Activated naive CD8-positive, alpha-beta T cell treated with anti-CD3 and anti-CD28 coated beads for 36 hours (primary cell): ENCODE results near the gene RBM34. TPM values are rescaled to one million over a fixed set of nuclear protein-coding genes. Genes with fewer than 3 reads are reported as not detected.

Source experiments
- DNase-seq: peaks from one replicate; pipeline ENCODE4 v3.0.0; 2021
- H3K27ac Mint-ChIP-seq: one replicate; pipeline ENCODE4 v1.8.0; 2022; ENCODE audit warnings: mild to moderate bottlenecking, moderate library complexity, mixed read lengths
- H3K27me3 Mint-ChIP-seq: one replicate; pipeline ENCODE4 v1.8.0; 2022; ENCODE audit warnings: mild to moderate bottlenecking, mixed read lengths
- H3K36me3 Mint-ChIP-seq: one replicate; pipeline ENCODE4 v1.8.0; 2021; ENCODE audit warnings: mild to moderate bottlenecking, mixed read lengths
- H3K4me1 Mint-ChIP-seq: one replicate; pipeline ENCODE4 v1.8.0; 2021; ENCODE audit warnings: mixed read lengths
- H3K4me3 Mint-ChIP-seq: one replicate; pipeline ENCODE4 v1.8.0; 2022; ENCODE audit warnings: mild to moderate bottlenecking, moderate library complexity, mixed read lengths
- H3K9me3 Mint-ChIP-seq: one replicate; pipeline ENCODE4 v1.8.0; 2022; ENCODE audit warnings: mixed read lengths
- total RNA-seq, 2 experiments: library from RNA; stranded (reverse); gene quantifications; one replicate each; pipeline ENCODE4 v1.2.3, GENCODE V29; 2021

The RBM34 gene
- total RNA-seq, 2 experiments from 2014 or later, result 143 to 156 TPM

DNA sequence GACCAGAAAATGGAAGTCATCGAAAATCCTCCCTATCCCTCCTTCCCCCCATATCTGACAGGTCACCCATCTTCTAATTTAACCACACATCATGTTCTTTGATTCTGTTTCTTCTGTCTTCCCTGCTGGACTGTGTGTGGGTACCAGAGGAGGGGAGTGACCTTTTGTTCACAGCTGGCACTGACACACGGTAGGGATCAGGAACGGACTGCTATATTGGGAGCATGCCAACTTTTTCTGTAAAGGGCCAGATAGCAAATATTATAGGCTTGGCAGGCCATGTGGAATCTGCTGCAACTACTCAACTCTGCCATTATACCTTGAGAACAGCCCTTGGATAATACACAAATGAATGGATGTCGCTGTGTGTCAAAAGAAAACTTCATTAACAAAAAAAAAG lies 24.9 kb downstream of the RBM34 start:
- H3K9me3 Mint-ChIP-seq, result no peaks in the 10 kb centered on the region
- H3K4me1 Mint-ChIP-seq, result peaks cover 14% of the 10 kb centered on the region
- peaks cover 47% of the 10 kb centered on the region for H3K36me3 Mint-ChIP-seq
- peak overlapping the region; percentile 12 for H3K27ac Mint-ChIP-seq
- no peak overlapping the region for H3K4me3 Mint-ChIP-seq
- no peaks in the 10 kb centered on the region for H3K27me3 Mint-ChIP-seq
- DNase-seq, result no peak

DNA sequence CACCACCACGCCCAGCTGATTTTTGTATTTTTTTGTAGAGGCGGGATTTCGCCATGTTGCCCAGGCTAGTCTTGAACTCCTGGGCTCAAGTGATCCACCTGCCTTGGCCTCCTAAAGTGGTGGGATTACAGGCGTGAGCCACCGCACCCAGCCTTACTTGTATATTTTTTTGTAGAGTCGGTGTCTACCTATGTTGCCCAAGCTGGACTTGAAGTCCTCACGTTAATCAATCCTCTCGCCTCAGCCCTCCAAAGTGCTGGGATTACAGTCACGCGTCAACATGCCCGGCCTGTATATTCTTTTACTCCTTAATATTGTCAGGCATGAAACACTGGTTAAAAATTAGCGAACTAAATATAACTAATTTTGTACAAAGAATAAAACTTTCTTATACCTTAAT lies 26.9 kb downstream of the RBM34 start:
- Mint-ChIP-seq H3K9me3 (no peaks in the 10 kb centered on the region), H3K4me1 (peaks cover 13% of the 10 kb centered on the region), H3K4me3 (no peak overlapping the region), H3K36me3 (peaks cover 44% of the 10 kb centered on the region), H3K27me3 (no peaks in the 10 kb centered on the region), H3K27ac (no peak overlapping the region)
- DNase-seq, result no peak

DNA sequence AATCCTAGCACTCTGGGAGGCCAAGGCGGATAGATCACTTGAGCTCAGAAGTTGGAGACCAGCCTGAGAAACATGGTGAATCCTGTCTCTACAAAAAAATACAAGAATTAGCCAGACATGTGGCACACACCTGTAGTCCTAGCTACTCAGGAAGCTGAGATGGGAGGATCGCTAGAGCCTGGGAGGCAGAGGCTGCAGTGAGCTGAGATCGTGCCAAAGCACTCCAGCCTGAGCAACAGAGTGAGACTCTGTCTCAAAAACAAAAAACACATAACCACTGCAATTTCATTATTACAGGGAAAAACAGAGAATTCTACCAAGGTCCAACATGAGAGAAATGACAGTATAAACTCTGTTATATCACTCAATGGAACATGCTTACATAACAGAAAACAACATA lies 28.0 kb downstream of the RBM34 start:
- H3K9me3 Mint-ChIP-seq, result no peaks in the 10 kb centered on the region
- no peak for DNase-seq
- no peaks in the 10 kb centered on the region for H3K27me3 Mint-ChIP-seq
- no peak overlapping the region for H3K4me3 Mint-ChIP-seq
- H3K27ac Mint-ChIP-seq, result no peak overlapping the region
- peaks cover 9% of the 10 kb centered on the region for H3K4me1 Mint-ChIP-seq
- peaks cover 43% of the 10 kb centered on the region for H3K36me3 Mint-ChIP-seq

- DNase-seq, result no peak
- H3K27ac Mint-ChIP-seq, result no peak overlapping the region
- peaks cover 46% of the 10 kb centered on the region for H3K36me3 Mint-ChIP-seq
- no peak overlapping the region for H3K4me3 Mint-ChIP-seq
- H3K4me1 Mint-ChIP-seq, result peaks cover 12% of the 10 kb centered on the region
- no peaks in the 10 kb centered on the region for H3K27me3 Mint-ChIP-seq
- no peaks in the 10 kb centered on the region for H3K9me3 Mint-ChIP-seq
Observed at GRCh38 chr1:235131961-235132360, 29.1 kb downstream of the RBM34 start.

DNA sequence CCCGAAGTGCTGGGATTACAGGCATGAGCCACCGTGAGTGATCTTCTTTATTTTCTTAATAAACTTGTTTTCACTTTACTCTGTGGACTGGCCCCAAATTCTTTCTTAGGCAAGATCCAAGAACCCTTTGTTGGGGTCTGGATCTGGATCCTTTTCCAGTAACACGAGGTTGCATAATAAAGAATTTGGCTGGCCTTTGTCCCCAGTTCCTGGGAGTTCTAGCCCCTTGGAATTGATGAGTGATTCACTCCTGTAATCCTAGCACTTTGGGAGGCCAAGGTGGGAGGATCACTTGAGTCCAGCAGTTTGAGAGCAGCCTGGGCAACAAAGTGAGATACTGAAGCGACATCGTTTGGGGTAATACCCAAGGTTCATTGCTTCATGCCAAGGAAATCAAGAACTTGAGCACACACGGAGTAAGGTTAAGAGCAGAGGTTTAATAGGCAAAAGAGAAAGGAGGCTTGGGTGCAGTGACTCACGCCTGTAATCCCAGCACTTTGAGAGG lies 30.2 kb downstream of the RBM34 start:
- H3K9me3 Mint-ChIP-seq, result no peaks in the 10 kb centered on the region
- peaks cover 23% of the 10 kb centered on the region for H3K4me1 Mint-ChIP-seq
- no peak overlapping the region for H3K4me3 Mint-ChIP-seq
- H3K36me3 Mint-ChIP-seq, result peaks cover 46% of the 10 kb centered on the region
- H3K27me3 Mint-ChIP-seq, result no peaks in the 10 kb centered on the region
- peak overlapping the region; percentile 51 for H3K27ac Mint-ChIP-seq
- no peak for DNase-seq

- H3K36me3 Mint-ChIP-seq, result peaks cover 49% of the 10 kb centered on the region
- H3K27me3 Mint-ChIP-seq, result no peaks in the 10 kb centered on the region
- no peak for DNase-seq
- peak overlapping the region; percentile 64 for H3K27ac Mint-ChIP-seq
- H3K4me1 Mint-ChIP-seq, result peaks cover 26% of the 10 kb centered on the region
- no peak overlapping the region for H3K4me3 Mint-ChIP-seq
- no peaks in the 10 kb centered on the region for H3K9me3 Mint-ChIP-seq
Observed at GRCh38 chr1:235129774-235130570, 31.1 kb downstream of the RBM34 start.

- Mint-ChIP-seq H3K27ac (peak within 1 kb of the TSS; percentile 98), H3K9me3 (no peaks in the 10 kb centered on the region), H3K36me3 (peaks cover 53% of the 10 kb centered on the region), H3K4me1 (peaks cover 36% of the 10 kb centered on the region), H3K4me3 (peak within 1 kb of the TSS; percentile 99), H3K27me3 (no peaks in the 10 kb centered on the region)
- DNase-seq, result peak; percentile 97
Observed at GRCh38 chr1:235128456-235129328, 32.4 kb downstream of the RBM34 start, which contains the start of gene TOMM20. TSS of gene TOMM20 (minus strand) at chr1:235128837. CDS start at chr1:235128715, 122 bp downstream.

- peak overlapping the region; percentile 99 for H3K4me3 Mint-ChIP-seq
- peak overlapping the region; percentile 98 for H3K27ac Mint-ChIP-seq
- H3K9me3 Mint-ChIP-seq, result no peaks in the 10 kb centered on the region
- no peak for DNase-seq
- H3K36me3 Mint-ChIP-seq, result peaks cover 59% of the 10 kb centered on the region
- no peaks in the 10 kb centered on the region for H3K27me3 Mint-ChIP-seq
- H3K4me1 Mint-ChIP-seq, result peaks cover 43% of the 10 kb centered on the region
Observed at GRCh38 chr1:235127732-235128455, 33.2 kb downstream of the RBM34 start.

GRCh38 chr1:235127203-235127602 lies 33.8 kb downstream of the RBM34 start:
- no peak for DNase-seq
- Mint-ChIP-seq H3K9me3 (no peaks in the 10 kb centered on the region), H3K4me1 (peaks cover 50% of the 10 kb centered on the region), H3K4me3 (peak overlapping the region; percentile 99), H3K27me3 (no peaks in the 10 kb centered on the region), H3K27ac (peak overlapping the region; percentile 98), H3K36me3 (peaks cover 63% of the 10 kb centered on the region)

- Mint-ChIP-seq H3K4me1 (peaks cover 53% of the 10 kb centered on the region), H3K4me3 (peak overlapping the region; percentile 72), H3K9me3 (no peaks in the 10 kb centered on the region), H3K27ac (peak overlapping the region; percentile 81), H3K36me3 (peaks cover 61% of the 10 kb centered on the region), H3K27me3 (no peaks in the 10 kb centered on the region)
- DNase-seq, result no peak
Observed at GRCh38 chr1:235124665-235125064, 36.4 kb downstream of the RBM34 start.

GRCh38 chr1:235124111-235124510 lies 36.9 kb downstream of the RBM34 start:
- Mint-ChIP-seq H3K27me3 (no peaks in the 10 kb centered on the region), H3K36me3 (peaks cover 61% of the 10 kb centered on the region), H3K4me3 (peak overlapping the region; percentile 72), H3K27ac (peak overlapping the region; percentile 81), H3K9me3 (no peaks in the 10 kb centered on the region), H3K4me1 (peaks cover 51% of the 10 kb centered on the region)
- DNase-seq, result no peak

- H3K9me3 Mint-ChIP-seq, result no peaks in the 10 kb centered on the region
- peak overlapping the region; percentile 76 for H3K27ac Mint-ChIP-seq
- DNase-seq, result no peak
- peaks cover 48% of the 10 kb centered on the region for H3K4me1 Mint-ChIP-seq
- H3K4me3 Mint-ChIP-seq, result no peak overlapping the region
- H3K36me3 Mint-ChIP-seq, result peaks cover 56% of the 10 kb centered on the region
- no peaks in the 10 kb centered on the region for H3K27me3 Mint-ChIP-seq
Observed at GRCh38 chr1:235122348-235122747, 38.7 kb downstream of the RBM34 start.

DNA sequence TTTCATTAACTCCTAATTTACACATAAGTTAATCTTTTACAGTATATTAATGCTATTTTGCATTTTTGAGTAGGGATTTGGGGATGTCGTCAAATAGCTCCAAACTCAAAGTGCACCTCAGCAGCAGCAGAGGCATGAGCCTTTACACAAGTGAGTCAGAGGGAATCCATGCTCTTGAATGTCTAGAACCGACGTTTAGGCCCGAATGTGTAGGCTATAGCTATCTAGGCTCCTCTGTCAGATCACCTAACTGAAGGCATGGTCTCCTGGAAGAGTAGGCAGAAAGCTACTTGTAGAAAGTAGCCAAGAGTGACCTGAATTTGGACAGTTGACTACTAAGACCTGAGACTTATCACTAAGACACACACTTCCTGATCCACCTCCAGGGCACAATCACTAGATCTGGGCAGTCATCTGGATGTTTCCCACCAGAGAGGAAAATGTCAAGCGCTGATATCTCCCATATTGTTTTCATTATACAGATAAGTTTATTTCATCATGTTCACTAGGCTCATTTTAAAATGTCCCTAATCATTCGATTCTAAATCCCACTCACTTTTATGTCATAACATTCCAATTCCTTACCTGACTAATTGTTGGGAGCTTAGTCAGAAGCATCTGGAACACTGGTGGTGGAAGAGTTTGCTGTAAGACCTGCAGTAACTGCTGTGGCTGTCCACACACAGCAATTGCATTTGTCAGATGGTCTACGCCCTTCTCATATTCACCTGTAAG lies 47.7 kb downstream of the RBM34 start:
- DNase-seq, result no peak
- Mint-ChIP-seq H3K4me3 (no peak overlapping the region), H3K9me3 (no peaks in the 10 kb centered on the region), H3K27me3 (no peaks in the 10 kb centered on the region), H3K36me3 (peaks cover 51% of the 10 kb centered on the region), H3K4me1 (peaks cover 5% of the 10 kb centered on the region), H3K27ac (no peak overlapping the region)
